Activated naive CD4-positive, alpha-beta T cell treated with anti-CD3 and anti-CD28 coated beads for 36 hours (primary cell): ENCODE results near the gene FARS2. TPM values are rescaled to one million over a fixed set of nuclear protein-coding genes. Genes with fewer than 3 reads are reported as not detected.

Source experiments
- CTCF ChIA-PET: fragments of 350-600 bp; sonication (Branson Sonifier 250); formaldehyde crosslinking; loops from one replicate; lab custom pipeline; 2021; ENCODE audit warnings: antibody characterized with exemption; lab: Charles Lee
- DNase-seq: peaks from one replicate; pipeline ENCODE4 v3.0.0-alpha.2; 2020
- H3K27ac Mint-ChIP-seq: one replicate; pipeline ENCODE4 v1.8.0; 2021; ENCODE audit warnings: mild to moderate bottlenecking, mixed read lengths
- H3K27me3 Mint-ChIP-seq: one replicate; pipeline ENCODE4 v1.8.0; 2021; ENCODE audit warnings: low read depth, mixed read lengths
- H3K36me3 Mint-ChIP-seq: one replicate; pipeline ENCODE4 v1.8.0; 2021; ENCODE audit warnings: low read depth, mixed read lengths
- H3K4me1 Mint-ChIP-seq: one replicate; pipeline ENCODE4 v1.8.0; 2021; ENCODE audit warnings: low read depth, mixed read lengths
- H3K4me3 Mint-ChIP-seq: one replicate; pipeline ENCODE4 v1.8.0; 2021; ENCODE audit warnings: mild to moderate bottlenecking, moderate library complexity, mixed read lengths
- H3K9me3 Mint-ChIP-seq: one replicate; pipeline ENCODE4 v1.8.0; 2021; ENCODE audit warnings: mixed read lengths
- intact Hi-C: fragments of 100-400 bp; cut with micrococcal nuclease; formaldehyde crosslinking; loops from one replicate; pipeline ENCODE4 v1.15.1; 2023
- total RNA-seq, 2 experiments: library from RNA; stranded (reverse); gene quantifications; one replicate each; pipeline ENCODE4 v1.2.3, GENCODE V29; 2021

The FARS2 gene
- total RNA-seq, 2 experiments from 2014 or later, result 15.4 to 15.8 TPM

GRCh38 chr6:5484692-5485091 is 223.4 kb downstream of the FARS2 start:
- Mint-ChIP-seq H3K9me3 (no peaks in the 10 kb centered on the region), H3K4me1 (peaks cover 6% of the 10 kb centered on the region), H3K36me3 (peaks cover 6% of the 10 kb centered on the region), H3K4me3 (no peak overlapping the region), H3K27me3 (no peaks in the 10 kb centered on the region), H3K27ac (no peak overlapping the region)
- DNase-seq, result no peak
- intact Hi-C loops, result no loop called here
- CTCF ChIA-PET, result interaction anchor here (2.0 kb wide), 1 partner anchor 13 kb away, joined by 7 read pairs; no protein-coding TSS in a partner anchor

GRCh38 chr6:5486214-5486613 is 224.9 kb downstream of the FARS2 start:
- CTCF ChIA-PET, result interaction anchor here (1.1 kb wide), 2 partner anchors 15 to 343 kb away, joined by 3 to 5 read pairs; no protein-coding TSS in a partner anchor
- no peak for DNase-seq

GRCh38 chr6:5490501-5491069 is 229.3 kb downstream of the FARS2 start:
- CTCF ChIA-PET, result interaction anchor here (0.5 kb wide), 1 partner anchor 641 kb away, joined by 3 read pairs; no protein-coding TSS in a partner anchor
- H3K27ac Mint-ChIP-seq, result no peak overlapping the region
- peaks cover 4% of the 10 kb centered on the region for H3K4me1 Mint-ChIP-seq
- intact Hi-C loops, result no loop called here
- no peak overlapping the region for H3K4me3 Mint-ChIP-seq
- H3K36me3 Mint-ChIP-seq, result peaks cover 8% of the 10 kb centered on the region
- H3K27me3 Mint-ChIP-seq, result no peaks in the 10 kb centered on the region
- H3K9me3 Mint-ChIP-seq, result no peaks in the 10 kb centered on the region
- DNase-seq, result no peak

More at GRCh38 chr6:5486214-5486613, 224.9 kb downstream of the FARS2 start:
- Mint-ChIP-seq H3K4me1 (peaks cover 6% of the 10 kb centered on the region), H3K27me3 (no peaks in the 10 kb centered on the region), H3K36me3 (peaks cover 6% of the 10 kb centered on the region), H3K27ac (no peak overlapping the region), H3K9me3 (no peaks in the 10 kb centered on the region), H3K4me3 (no peak overlapping the region)
- intact Hi-C loops, result no loop called here

- intact Hi-C loops, result no loop called here
- CTCF ChIA-PET, result interaction anchor here (0.8 to 1.1 kb wide), 2 partner anchors 8 to 21 kb away, joined by 4 read pairs; no protein-coding TSS in a partner anchor
- H3K4me3 Mint-ChIP-seq, result no peak overlapping the region
- DNase-seq, result no peak
- H3K27me3 Mint-ChIP-seq, result no peaks in the 10 kb centered on the region
- H3K36me3 Mint-ChIP-seq, result peaks cover 6% of the 10 kb centered on the region
- H3K4me1 Mint-ChIP-seq, result no peaks in the 10 kb centered on the region
- no peaks in the 10 kb centered on the region for H3K9me3 Mint-ChIP-seq
- H3K27ac Mint-ChIP-seq, result no peak overlapping the region
Measured at GRCh38 chr6:5492356-5492755, 231.0 kb downstream of the FARS2 start.

GRCh38 chr6:5493806-5494205 is 232.5 kb downstream of the FARS2 start:
- no peaks in the 10 kb centered on the region for H3K9me3 Mint-ChIP-seq
- H3K4me3 Mint-ChIP-seq, result no peak overlapping the region
- peaks cover 6% of the 10 kb centered on the region for H3K4me1 Mint-ChIP-seq
- no peak overlapping the region for H3K27ac Mint-ChIP-seq
- CTCF ChIA-PET, result no interaction called here
- H3K27me3 Mint-ChIP-seq, result no peaks in the 10 kb centered on the region
- peaks cover 11% of the 10 kb centered on the region for H3K36me3 Mint-ChIP-seq
- intact Hi-C loops, result no loop called here
- no peak for DNase-seq

GRCh38 chr6:5497896-5498578 is 236.7 kb downstream of the FARS2 start:
- CTCF ChIA-PET, result interaction anchor here (0.6 to 0.7 kb wide), 2 partner anchors 329 to 1481 kb away, joined by 3 to 5 read pairs; no protein-coding TSS in a partner anchor
- peaks cover 9% of the 10 kb centered on the region for H3K36me3 Mint-ChIP-seq

GRCh38 chr6:5498579-5498899 is 237.2 kb downstream of the FARS2 start:
- H3K9me3 Mint-ChIP-seq, result no peaks in the 10 kb centered on the region
- no peak overlapping the region for H3K4me3 Mint-ChIP-seq
- no peak for DNase-seq
- CTCF ChIA-PET, result interaction anchor here (0.6 to 0.7 kb wide), 2 partner anchors 330 to 1481 kb away, joined by 3 to 5 read pairs; no protein-coding TSS in a partner anchor
- peaks cover 9% of the 10 kb centered on the region for H3K36me3 Mint-ChIP-seq
- H3K27ac Mint-ChIP-seq, result peak overlapping the region; percentile 33
- H3K4me1 Mint-ChIP-seq, result peaks cover 20% of the 10 kb centered on the region
- intact Hi-C loops, result no loop called here
- H3K27me3 Mint-ChIP-seq, result no peaks in the 10 kb centered on the region

More at GRCh38 chr6:5497896-5498578, 236.7 kb downstream of the FARS2 start:
- Mint-ChIP-seq H3K4me1 (peaks cover 20% of the 10 kb centered on the region), H3K27me3 (no peaks in the 10 kb centered on the region), H3K4me3 (no peak overlapping the region), H3K27ac (peak overlapping the region; percentile 33), H3K9me3 (no peaks in the 10 kb centered on the region)
- DNase-seq, result no peak
- intact Hi-C loops, result no loop called here

- Mint-ChIP-seq H3K27ac (peak overlapping the region; percentile 46), H3K27me3 (no peaks in the 10 kb centered on the region), H3K36me3 (peaks cover 13% of the 10 kb centered on the region), H3K9me3 (no peaks in the 10 kb centered on the region), H3K4me1 (peaks cover 20% of the 10 kb centered on the region), H3K4me3 (no peak overlapping the region)
- no peak for DNase-seq
- CTCF ChIA-PET, result interaction anchor here (1.0 to 1.9 kb wide), 2 partner anchors 8 to 28 kb away, joined by 3 to 4 read pairs; no protein-coding TSS in a partner anchor
- intact Hi-C loops, result no loop called here
Measured at GRCh38 chr6:5499644-5500306, 238.5 kb downstream of the FARS2 start.

- peaks cover 13% of the 10 kb centered on the region for H3K36me3 Mint-ChIP-seq
- no peaks in the 10 kb centered on the region for H3K27me3 Mint-ChIP-seq
- no peaks in the 10 kb centered on the region for H3K9me3 Mint-ChIP-seq
- CTCF ChIA-PET, result no interaction called here
- DNase-seq, result no peak
- peaks cover 36% of the 10 kb centered on the region for H3K4me1 Mint-ChIP-seq
- H3K4me3 Mint-ChIP-seq, result no peak overlapping the region
- intact Hi-C loops, result no loop called here
- no peak overlapping the region for H3K27ac Mint-ChIP-seq
Measured at GRCh38 chr6:5501837-5502236, 240.5 kb downstream of the FARS2 start.

GRCh38 chr6:5504078-5504477 is 242.8 kb downstream of the FARS2 start:
- no peak overlapping the region for H3K27ac Mint-ChIP-seq
- intact Hi-C loops, result no loop called here
- H3K27me3 Mint-ChIP-seq, result no peaks in the 10 kb centered on the region
- no peaks in the 10 kb centered on the region for H3K9me3 Mint-ChIP-seq
- H3K4me3 Mint-ChIP-seq, result no peak overlapping the region
- peaks cover 39% of the 10 kb centered on the region for H3K4me1 Mint-ChIP-seq
- CTCF ChIA-PET, result interaction anchor here (0.7 to 1.8 kb wide), 3 partner anchors 17 to 374 kb away, joined by 3 to 4 read pairs (median 4); no protein-coding TSS in a partner anchor
- H3K36me3 Mint-ChIP-seq, result peaks cover 5% of the 10 kb centered on the region
- no peak for DNase-seq

- H3K4me3 Mint-ChIP-seq, result no peak overlapping the region
- DNase-seq, result no peak
- H3K36me3 Mint-ChIP-seq, result peaks cover 7% of the 10 kb centered on the region
- H3K4me1 Mint-ChIP-seq, result peaks cover 29% of the 10 kb centered on the region
- intact Hi-C loops, result no loop called here
- CTCF ChIA-PET, result interaction anchor here (0.6 to 3.6 kb wide), 3 partner anchors 35 to 571 kb away, joined by 3 to 14 read pairs (median 3); no protein-coding TSS in a partner anchor
- no peaks in the 10 kb centered on the region for H3K27me3 Mint-ChIP-seq
- no peaks in the 10 kb centered on the region for H3K9me3 Mint-ChIP-seq
- H3K27ac Mint-ChIP-seq, result no peak overlapping the region
Measured at GRCh38 chr6:5506149-5506548, 244.8 kb downstream of the FARS2 start.

- Mint-ChIP-seq H3K4me1 (peaks cover 29% of the 10 kb centered on the region), H3K36me3 (peaks cover 7% of the 10 kb centered on the region), H3K27ac (peak overlapping the region; percentile 25), H3K27me3 (no peaks in the 10 kb centered on the region), H3K9me3 (no peaks in the 10 kb centered on the region), H3K4me3 (no peak overlapping the region)
- intact Hi-C loops, result no loop called here
- CTCF ChIA-PET, result interaction anchor here (0.6 to 3.6 kb wide), 2 partner anchors 36 to 75 kb away, joined by 3 to 14 read pairs; no protein-coding TSS in a partner anchor
- no peak for DNase-seq
Measured at GRCh38 chr6:5506597-5506996, 245.3 kb downstream of the FARS2 start.
